Measurements from ENCODE around the gene MIP. TPM values are rescaled to one million over a fixed set of nuclear protein-coding genes. Genes with fewer than 3 reads are reported as not detected.

Gene MIP
- total and polyA plus RNA-seq, 2 of the 4 experiments (the other 2 are of a cell fraction): not detected

DNA sequence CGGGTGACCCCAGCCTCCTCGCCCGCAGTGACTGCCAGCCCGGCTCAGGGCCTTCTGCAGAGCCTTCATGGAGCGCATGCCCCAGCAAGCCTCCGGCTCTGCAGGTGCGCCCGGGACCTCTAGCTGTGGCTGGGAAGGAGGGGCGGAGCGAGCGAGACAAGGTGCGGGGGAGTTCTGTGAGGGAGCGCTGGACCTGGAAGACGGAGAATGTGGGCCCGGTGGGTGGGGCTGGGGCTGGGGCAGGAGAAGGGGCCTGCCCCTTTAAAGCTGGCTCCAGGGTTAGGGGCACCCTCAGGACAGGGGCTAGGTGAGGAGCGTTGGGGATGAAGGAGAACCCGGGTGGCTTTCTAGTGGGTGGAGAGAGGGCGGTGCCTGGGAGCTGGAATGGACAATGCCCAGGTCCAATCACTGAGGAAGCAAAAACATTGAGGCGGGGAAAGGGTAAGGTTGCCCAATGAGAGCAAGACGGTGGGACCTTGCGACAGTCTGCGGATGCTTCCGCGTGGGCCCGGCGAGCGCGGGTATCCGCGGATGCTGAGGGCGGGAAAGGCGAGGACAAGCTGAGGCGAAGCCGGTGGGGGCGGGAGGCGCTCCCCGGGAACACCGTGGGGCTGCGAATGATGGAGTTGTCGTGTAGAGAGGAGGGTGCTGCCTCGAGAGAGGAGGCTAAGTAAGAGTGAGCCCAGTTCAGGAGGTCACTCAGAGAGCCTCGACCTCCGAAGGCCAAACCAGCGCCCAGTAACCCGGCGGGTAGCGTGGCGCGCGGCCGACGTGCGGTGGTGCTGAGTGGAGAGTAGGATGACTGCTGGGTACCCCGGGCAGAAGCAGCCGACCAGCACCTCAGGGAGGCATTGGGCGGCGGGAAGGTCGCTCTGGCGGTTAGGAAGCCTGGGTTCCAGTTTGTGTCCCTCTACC, 33.8 kb upstream of the MIP start, which contains the start of gene GLS2:
Gene GLS2, minus strand, starts transcription at position 121 of the 915 bp plus-strand sequence. Its CDS starts 43 bp downstream, at position 78.
- no peak within 1 kb of the TSS for H2BK120ac ChIP-seq (ENCODE audit: low read depth, low read length)
- no peak within 1 kb of the TSS for H3K56ac ChIP-seq (ENCODE audit: extremely low read depth, insufficient read depth, low read length)
- H4K8ac ChIP-seq (ENCODE audit: low read depth in 2 of 2, low read length in 2 of 2): no peak within 1 kb of the TSS
- 9% methylated on average over 23 of the region's 59 CpGs; no CpG with 5 or more reads in 1 of the 2 experiments for WGBS, 2 experiments (ENCODE audit: extremely low coverage in 2 of 2, insufficient read length in 1 of 2)
- ChIA-PET POLR2A (ENCODE audit: unreplicated experiment) (interaction anchor here (0.6 kb wide), 1 partner anchor 226 kb away, joined by 16 read pairs; no protein-coding TSS in a partner anchor), CTCF (interaction anchor here (0.6 kb wide), 1 partner anchor 82 kb away, joined by 3 read pairs; no protein-coding TSS in a partner anchor)
- peak within 1 kb of the TSS; percentile 53 for H2AK9ac ChIP-seq (replicated peaks; ENCODE audit: low read depth, low read length, poor library complexity)
- in situ Hi-C loops (cut with MboI; ENCODE audit: low sequenced_read_pairs) (no loop called here), dilution Hi-C loops (cut with HindIII; ENCODE audit: low sequenced_read_pairs, unreplicated experiment) (no loop called here), intact Hi-C loops (cut with micrococcal nuclease) (no loop called here)
- H3K9me1 ChIP-seq (ENCODE audit: insufficient read depth, low read length): 0 out of 2 replicates have a peak, but pooled peaks cover 2% of the 10 kb centered on the region
- DNase-seq (peak; percentile 73), ATAC-seq (ENCODE audit: low read depth) (peak; percentile 97)
- H2AK5ac ChIP-seq (ENCODE audit: low read depth, low read length): no peak within 1 kb of the TSS
- H4K91ac ChIP-seq (ENCODE audit: insufficient read depth, low read depth, low read length): no peak within 1 kb of the TSS
- 0 out of 2 replicates have a peak, but pooled peaks cover 2% of the 10 kb centered on the region for H3K9me3 ChIP-seq (ENCODE audit: control insufficient read depth, insufficient read depth, low read length)
- peak within 1 kb of the TSS; percentile 34 for H3K4me3 ChIP-seq (ENCODE audit: insufficient read depth, low read depth, low read length)
- no peak within 1 kb of the TSS for H3K27ac ChIP-seq (ENCODE audit: insufficient read depth, low read length)
- no peaks in the 10 kb centered on the region for H4K20me1 ChIP-seq (ENCODE audit: insufficient read depth, low read length)
- peaks cover 32% of the 10 kb centered on the region for H3K27me3 ChIP-seq (ENCODE audit: control insufficient read depth, insufficient read depth, low read length)
- H3K4ac ChIP-seq (ENCODE audit: low read depth, low read length): no peak within 1 kb of the TSS
- H2BK15ac ChIP-seq (ENCODE audit: low read depth, low read length): no peak within 1 kb of the TSS
- BruUV-seq (replicated peaks): no TSS peak
- no peak within 1 kb of the TSS for H2BK5ac ChIP-seq (ENCODE audit: low read depth, low read length, poor library complexity, severe bottlenecking)
- no peak within 1 kb of the TSS for H4K5ac ChIP-seq (ENCODE audit: low read depth, low read length)
- H3K4me1 ChIP-seq (ENCODE audit: control insufficient read depth, insufficient read depth, low read length): peaks cover 2% of the 10 kb centered on the region; the same call in 1 of the 2 replicates
- no peaks in the 10 kb centered on the region for H3K79me1 ChIP-seq (ENCODE audit: low read depth in 1 of 2, low read length in 2 of 2)
- no peak within 1 kb of the TSS for H3K18ac ChIP-seq (ENCODE audit: low read depth, low read length)
- H3K9ac ChIP-seq (ENCODE audit: low read depth, low read length): peak within 1 kb of the TSS; percentile 34; the same call in 1 of the 2 replicates
- no peak within 1 kb of the TSS for H2BK20ac ChIP-seq (ENCODE audit: low read depth, low read length)
- H3K4me2 ChIP-seq (ENCODE audit: low read depth, low read length): peak within 1 kb of the TSS; percentile 95
- no peak within 1 kb of the TSS for H3K14ac ChIP-seq (replicated peaks; ENCODE audit: low read depth, low read length)
- 0 out of 2 replicates have a peak within 1 kb of the TSS, but pooled peaks have one; percentile 42 for H3K23ac ChIP-seq (ENCODE audit: low read depth, low read length)
- peak within 1 kb of the TSS; percentile 76 for H2AFZ ChIP-seq (replicated peaks; ENCODE audit: low read length, poor library complexity)
- TF ChIP-seq CEBPB (IDR thresholded peaks at IDR 0.05; ENCODE audit: low read depth, low read length) (peak; percentile 92), MAFK (IDR thresholded peaks at IDR 0.05; ENCODE audit: low read depth, low read length) (no peak)
- H3K36me3 ChIP-seq (ENCODE audit: control insufficient read depth, insufficient read depth, low read length): no peaks in the 10 kb centered on the region
